ENCODE measurements around the gene MLNR. TPM values are rescaled to one million over a fixed set of nuclear protein-coding genes. Genes with fewer than 3 reads are reported as not detected.
A peak's percentile ranks its signal among the peaks of the same experiment; 100 is the strongest.

Gene MLNR
- total and polyA plus RNA-seq, 9 of the 15 experiments (the other 6 are each of a cell fraction or from before 2014, with no cell fraction given) = not detected

GRCh38 chr13:49247643-49248621 lies 27.8 kb downstream of the MLNR start, which contains the start of gene CDADC1 (continued):
- TF ChIP-seq BRF2 (IDR thresholded peaks at IDR 0.05; ENCODE audit: borderline replicate concordance, insufficient read depth, insufficient read length) (no peak), TBP (optimal IDR thresholded peaks at IDR 0.05; ENCODE audit: low read depth, low read length) (peak; percentile 66), MLLT1 (IDR thresholded peaks at IDR 0.05) (no peak), DDX20 (tag; IDR thresholded peaks at IDR 0.05; ENCODE audit: low read depth) (no peak), USF2 (CRISPR knock-in tag; IDR thresholded peaks at IDR 0.05) (no peak), ZSCAN32 (CRISPR knock-in tag; IDR thresholded peaks at IDR 0.05) (no peak), ZNF717 (CRISPR knock-in tag; IDR thresholded peaks at IDR 0.05) (no peak), ZNF77 (CRISPR knock-in tag; IDR thresholded peaks at IDR 0.05) (no peak), TBL1XR1 (IDR thresholded peaks at IDR 0.05; ENCODE audit: low read length in 2 of 2) (peak in 1 of 2 experiments; percentile 69; a peak in 1 of 4 replicates), ZNF253 (CRISPR knock-in tag; conservative IDR thresholded peaks at IDR 0.05) (no peak), WHSC1 (IDR thresholded peaks at IDR 0.05; ENCODE audit: low read length) (no peak), ARNT (IDR thresholded peaks at IDR 0.05) (no peak), NCOR1 (IDR thresholded peaks at IDR 0.05) (no peak), ZNF586 (CRISPR knock-in tag; conservative IDR thresholded peaks at IDR 0.05) (no peak), LCOR (CRISPR knock-in tag; IDR thresholded peaks at IDR 0.05) (0 out of 2 replicates have a peak, but pooled peaks have one; percentile 19), NRF1 (conservative IDR thresholded peaks at IDR 0.05 in 1 of 2, IDR thresholded peaks at IDR 0.05 in 1 of 2) (peak; percentile 63 to 69), PATZ1 (CRISPR knock-in tag; IDR thresholded peaks at IDR 0.05; ENCODE audit: borderline replicate concordance) (no peak), ATF1 (CRISPR knock-in tag; IDR thresholded peaks at IDR 0.05) (peak; percentile 90), ATF1 (tag; IDR thresholded peaks at IDR 0.05) (peak; percentile 100), JUND (IDR thresholded peaks at IDR 0.05; ENCODE audit: borderline replicate concordance, low read depth, low read length) (peak; percentile 86), JUND (tag; IDR thresholded peaks at IDR 0.05; ENCODE audit: borderline replicate concordance, low read depth, low read length) (peak; percentile 69; the same call in 2 of the 3 replicates), EGR1 (conservative IDR thresholded peaks at IDR 0.05) (peak; percentile 83), POLR2H (tag; IDR thresholded peaks at IDR 0.05; ENCODE audit: low read depth) (peak; percentile 57), ZNF274 (IDR thresholded peaks at IDR 0.05; ENCODE audit: borderline replicate concordance, low read depth, low read length) (no peak)
